ENCODE measurements around the gene DLG1. TPM values are rescaled to one million over a fixed set of nuclear protein-coding genes. Genes with fewer than 3 reads are reported as not detected.

The DLG1 gene
- total and polyA plus RNA-seq, 12 donors, result 20.7 to 97.4 (median 54.0) TPM

DNA sequence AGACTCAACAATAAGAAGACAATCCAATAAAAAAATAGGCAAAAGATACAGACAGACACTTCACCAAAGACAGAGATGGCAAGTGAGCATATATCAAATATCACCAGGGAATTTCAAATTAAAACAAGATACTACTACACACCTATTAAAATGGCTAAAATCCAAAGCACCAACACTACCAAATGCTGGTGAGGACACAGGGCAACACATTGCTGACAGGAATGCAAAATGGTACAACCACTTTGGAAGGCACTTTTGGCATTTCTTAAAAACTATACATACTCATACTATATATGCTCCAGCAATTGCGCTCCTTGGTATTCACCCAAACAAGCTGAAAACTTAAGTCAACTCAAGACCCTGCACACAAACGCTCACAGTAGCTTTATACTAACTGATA is 12.9 kb downstream of the DLG1 start:
- H3K27ac ChIP-seq, result no peak overlapping the region
- intact Hi-C loops (cut with DNase I), result loop anchor here in 1 of 10 donors (5.0 kb wide), 1 partner anchor 87 kb away; no protein-coding TSS in a partner anchor
- no peak for TF ChIP-seq CTCF (IDR thresholded peaks at IDR 0.05)
- ATAC-seq (no peak), DNase-seq (no peak)
- no peak overlapping the region for H3K4me3 ChIP-seq
- H3K4me1 ChIP-seq, result peaks cover 0 to 13% (median 3%) of the 10 kb centered on the region in 9 donors
- WGBS, 2 donors, result 96 to 98% methylated on average over 2 of the region's 2 CpGs
- peaks cover 0 to 96% (median 10%) of the 10 kb centered on the region in 9 donors for H3K36me3 ChIP-seq
- H3K27me3 ChIP-seq, result no peaks in the 10 kb centered on the region
- no peaks in the 10 kb centered on the region for H3K9me3 ChIP-seq

GRCh38 chr3:197283045-197283444 is 15.4 kb downstream of the DLG1 start:
- Histone ChIP-seq H3K4me1 (peaks cover 0 to 13% (median 0%) of the 10 kb centered on the region in 9 donors), H3K9me3 (no peaks in the 10 kb centered on the region), H3K27ac (no peak overlapping the region), H3K36me3 (peaks cover 0 to 89% (median 22%) of the 10 kb centered on the region in 9 donors), H3K4me3 (no peak overlapping the region), H3K27me3 (no peaks in the 10 kb centered on the region)
- 82% methylated on average over 2 of the region's 2 CpGs for WGBS, 2 donors
- no peak for TF ChIP-seq CTCF (IDR thresholded peaks at IDR 0.05)
- no peak for ATAC-seq
- no peak for DNase-seq
- intact Hi-C loops (cut with DNase I), result no loop called here

GRCh38 chr3:197281849-197282248 is 16.6 kb downstream of the DLG1 start:
- Histone ChIP-seq H3K36me3 (peaks cover 0 to 90% (median 22%) of the 10 kb centered on the region in 9 donors), H3K9me3 (no peaks in the 10 kb centered on the region), H3K4me3 (no peak overlapping the region), H3K4me1 (peaks cover 0 to 13% (median 0%) of the 10 kb centered on the region in 9 donors), H3K27me3 (no peaks in the 10 kb centered on the region), H3K27ac (no peak overlapping the region)
- no peak for ATAC-seq
- 94 to 98% methylated on average over 1 of the region's 1 CpG for WGBS, 2 donors
- intact Hi-C loops (cut with DNase I), result no loop called here
- no peak for DNase-seq
- TF ChIP-seq CTCF (IDR thresholded peaks at IDR 0.05), result no peak

GRCh38 chr3:197280156-197280555 is 18.3 kb downstream of the DLG1 start:
- Histone ChIP-seq H3K27me3 (no peaks in the 10 kb centered on the region), H3K4me1 (peaks cover 0 to 13% (median 0%) of the 10 kb centered on the region in 9 donors), H3K36me3 (peaks cover 0 to 90% (median 18%) of the 10 kb centered on the region in 9 donors), H3K27ac (no peak overlapping the region), H3K9me3 (no peaks in the 10 kb centered on the region), H3K4me3 (no peak overlapping the region)
- TF ChIP-seq CTCF (IDR thresholded peaks at IDR 0.05), result no peak
- DNase-seq (no peak), ATAC-seq (no peak)
- intact Hi-C loops (cut with DNase I), result no loop called here

All from heart right ventricle (tissue), 16 donors.